ENCODE results near the gene TWIST2. TPM values are rescaled to one million over a fixed set of nuclear protein-coding genes. Genes with fewer than 3 reads are reported as not detected.

The TWIST2 gene
- total RNA-seq, 3 donors from 2014 or later, result 38.2 to 200 (median 178) TPM

- no peak overlapping the region for H3K4me3 ChIP-seq
- intact Hi-C loops (cut with DNase I; ENCODE audit: low total_unique reads), result no loop called here
- no peak for TF ChIP-seq POLR2AphosphoS5 (IDR thresholded peaks at IDR 0.05)
- TF ChIP-seq CTCF (IDR thresholded peaks at IDR 0.05), result no peak
- no peak for TF ChIP-seq POLR2A (IDR thresholded peaks at IDR 0.05)
Measured at GRCh38 chr2:238814815-238815214, 33.1 kb upstream of the TWIST2 start.

GRCh38 chr2:238816291-238816690 lies 31.6 kb upstream of the TWIST2 start:
- TF ChIP-seq POLR2A (IDR thresholded peaks at IDR 0.05), result no peak
- TF ChIP-seq CTCF (IDR thresholded peaks at IDR 0.05), result no peak
- TF ChIP-seq POLR2AphosphoS5 (IDR thresholded peaks at IDR 0.05), result no peak
- no peak for DNase-seq (ENCODE audit: low spot score in 2 of 2)
- no peak overlapping the region for H3K27ac ChIP-seq
- no peak overlapping the region for H3K4me3 ChIP-seq
- no peaks in the 10 kb centered on the region for H3K4me1 ChIP-seq
- peaks cover 0 to 16% of the 10 kb centered on the region in 2 donors for H3K27me3 ChIP-seq
- no peaks in the 10 kb centered on the region for H3K9me3 ChIP-seq
- no peaks in the 10 kb centered on the region for H3K36me3 ChIP-seq
- intact Hi-C loops (cut with DNase I; ENCODE audit: low total_unique reads), result no loop called here

More at GRCh38 chr2:238814815-238815214, 33.1 kb upstream of the TWIST2 start:
- Histone ChIP-seq H3K27me3 (peaks cover 0 to 16% of the 10 kb centered on the region in 2 donors), H3K27ac (no peak overlapping the region), H3K9me3 (no peaks in the 10 kb centered on the region), H3K36me3 (no peaks in the 10 kb centered on the region), H3K4me1 (no peaks in the 10 kb centered on the region)
- DNase-seq (ENCODE audit: low spot score in 2 of 2), result no peak

GRCh38 chr2:238817382-238817781 lies 30.5 kb upstream of the TWIST2 start:
- no peak for DNase-seq (ENCODE audit: low spot score in 2 of 2)
- H3K4me3 ChIP-seq, result no peak overlapping the region
- H3K27me3 ChIP-seq, result peaks cover 0 to 16% of the 10 kb centered on the region in 2 donors
- no peak overlapping the region for H3K27ac ChIP-seq
- no peak for TF ChIP-seq POLR2A (IDR thresholded peaks at IDR 0.05)
- TF ChIP-seq POLR2AphosphoS5 (IDR thresholded peaks at IDR 0.05), result no peak
- TF ChIP-seq CTCF (IDR thresholded peaks at IDR 0.05), result no peak
- H3K9me3 ChIP-seq, result no peaks in the 10 kb centered on the region
- intact Hi-C loops (cut with DNase I; ENCODE audit: low total_unique reads), result no loop called here
- H3K36me3 ChIP-seq, result no peaks in the 10 kb centered on the region
- H3K4me1 ChIP-seq, result no peaks in the 10 kb centered on the region

- H3K9me3 ChIP-seq, result no peaks in the 10 kb centered on the region
- peaks cover 0 to 16% of the 10 kb centered on the region in 2 donors for H3K27me3 ChIP-seq
- no peaks in the 10 kb centered on the region for H3K4me1 ChIP-seq
- DNase-seq (ENCODE audit: low spot score in 2 of 2), result no peak
- intact Hi-C loops (cut with DNase I; ENCODE audit: low total_unique reads), result no loop called here
- H3K27ac ChIP-seq, result no peak overlapping the region
- TF ChIP-seq CTCF (IDR thresholded peaks at IDR 0.05), result no peak
- no peak for TF ChIP-seq POLR2AphosphoS5 (IDR thresholded peaks at IDR 0.05)
- TF ChIP-seq POLR2A (IDR thresholded peaks at IDR 0.05), result no peak
- no peak overlapping the region for H3K4me3 ChIP-seq
- no peaks in the 10 kb centered on the region for H3K36me3 ChIP-seq
Measured at GRCh38 chr2:238817891-238818290, 30.0 kb upstream of the TWIST2 start.

GRCh38 chr2:238818561-238818960 lies 29.3 kb upstream of the TWIST2 start:
- TF ChIP-seq CTCF (IDR thresholded peaks at IDR 0.05) (no peak), POLR2AphosphoS5 (IDR thresholded peaks at IDR 0.05) (no peak), POLR2A (IDR thresholded peaks at IDR 0.05) (no peak)
- H3K4me3 ChIP-seq, result no peak overlapping the region
- no peaks in the 10 kb centered on the region for H3K4me1 ChIP-seq
- H3K9me3 ChIP-seq, result peaks cover 3 to 5% of the 10 kb centered on the region in 2 donors
- no peak overlapping the region for H3K27ac ChIP-seq
- DNase-seq (ENCODE audit: low spot score in 2 of 2), result no peak
- intact Hi-C loops (cut with DNase I; ENCODE audit: low total_unique reads), result no loop called here
- peaks cover 0 to 16% of the 10 kb centered on the region in 2 donors for H3K27me3 ChIP-seq
- no peaks in the 10 kb centered on the region for H3K36me3 ChIP-seq

Data from breast epithelium (tissue), 4 donors.